ENCODE measurements around the gene URB2. TPM values are rescaled to one million over a fixed set of nuclear protein-coding genes. Genes with fewer than 3 reads are reported as not detected.

Gene URB2
- total RNA-seq, 2 experiments from 2014 or later: 10.6 to 10.9 TPM

- Mint-ChIP-seq H3K36me3 (peaks cover 8% of the 10 kb centered on the region), H3K27ac (no peak overlapping the region), H3K27me3 (no peaks in the 10 kb centered on the region), H3K4me1 (peaks cover 2% of the 10 kb centered on the region), H3K9me3 (no peaks in the 10 kb centered on the region), H3K4me3 (no peak overlapping the region)
- ATAC-seq (ENCODE audit: low read depth): no peak
- DNase-seq: no peak
- POLR2A ChIA-PET: no interaction called here
Measured at GRCh38 chr1:229643996-229644745, 18.1 kb downstream of the URB2 start.

DNA sequence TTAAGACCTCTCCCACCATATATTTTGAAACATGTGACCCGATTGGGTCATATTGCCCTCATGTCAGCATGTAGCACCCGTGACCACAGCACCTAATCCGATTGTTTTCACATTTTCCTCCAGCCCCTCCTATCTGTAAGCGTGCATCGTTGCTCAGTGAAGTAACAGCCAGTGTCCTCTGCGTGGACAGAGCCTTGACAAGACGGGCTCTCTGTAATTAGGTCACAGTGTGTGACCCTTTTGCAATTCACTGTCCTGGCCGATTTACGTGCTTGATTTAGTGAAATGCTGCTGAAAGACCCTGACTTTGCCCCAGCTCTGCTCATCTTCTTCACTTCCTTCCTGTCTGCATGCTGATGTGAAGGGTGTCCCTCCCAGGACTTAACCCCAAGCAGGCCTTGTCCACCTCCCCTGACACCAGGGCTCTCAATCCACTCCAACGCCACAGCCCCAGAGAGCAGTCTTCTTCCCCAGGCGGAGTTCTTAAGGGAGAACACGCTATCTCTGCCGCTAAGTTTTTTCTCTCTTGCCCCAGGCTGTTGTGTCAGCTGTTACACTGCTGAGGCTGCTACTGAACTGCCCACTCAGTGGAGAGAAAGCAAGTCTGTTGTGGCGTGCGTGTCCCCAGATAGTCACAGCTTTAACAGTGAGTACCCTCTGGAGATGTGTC is 19.4 kb downstream of the URB2 start:
- no peaks in the 10 kb centered on the region for H3K27me3 Mint-ChIP-seq
- no peak overlapping the region for H3K4me3 Mint-ChIP-seq
- ATAC-seq (ENCODE audit: low read depth) (no peak), DNase-seq (no peak)
- POLR2A ChIA-PET: no interaction called here
- no peaks in the 10 kb centered on the region for H3K9me3 Mint-ChIP-seq
- H3K4me1 Mint-ChIP-seq: peaks cover 2% of the 10 kb centered on the region
- H3K27ac Mint-ChIP-seq: no peak overlapping the region
- H3K36me3 Mint-ChIP-seq: peaks cover 8% of the 10 kb centered on the region

DNA sequence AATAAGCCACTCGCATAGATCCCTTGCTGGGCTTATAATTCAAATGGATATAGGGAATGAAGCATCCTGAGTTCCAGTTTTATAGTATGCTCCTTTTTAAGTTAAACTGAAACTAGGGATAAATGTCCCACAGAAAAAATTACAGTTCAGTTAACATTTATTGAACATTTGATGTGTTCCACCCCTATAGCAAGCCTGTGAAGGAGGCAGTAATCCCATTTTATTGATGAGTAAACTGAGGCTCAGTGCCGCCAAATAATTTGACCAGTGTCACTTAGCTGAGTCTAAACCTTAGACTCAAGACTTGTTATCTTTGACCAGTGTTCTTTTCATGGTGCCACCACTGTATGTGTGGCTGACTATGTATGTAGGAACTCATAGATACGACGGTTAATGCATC is 22.4 kb downstream of the URB2 start:
- Mint-ChIP-seq H3K4me3 (no peak overlapping the region), H3K4me1 (peaks cover 2% of the 10 kb centered on the region), H3K27ac (no peak overlapping the region), H3K36me3 (peaks cover 8% of the 10 kb centered on the region), H3K27me3 (no peaks in the 10 kb centered on the region), H3K9me3 (no peaks in the 10 kb centered on the region)
- POLR2A ChIA-PET: no interaction called here
- ATAC-seq (ENCODE audit: low read depth): no peak
- no peak for DNase-seq

DNA sequence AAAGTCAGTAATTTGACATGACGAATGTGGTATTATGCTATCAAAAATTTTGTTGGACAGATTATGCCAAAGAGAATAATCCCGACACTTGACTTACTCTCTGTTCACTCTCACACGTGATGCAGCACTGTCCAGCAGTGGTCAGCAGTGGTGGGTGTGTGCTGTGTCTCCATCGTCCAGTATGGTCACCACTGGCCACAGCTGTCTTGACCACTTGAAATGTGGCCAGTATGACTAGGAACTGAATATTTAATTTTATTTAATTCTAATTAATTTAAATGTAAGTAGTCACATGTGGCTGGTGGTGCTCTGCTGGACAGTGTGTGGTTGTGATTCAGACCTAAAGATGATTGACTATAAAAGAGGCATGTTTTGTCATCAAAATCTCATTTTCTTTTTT is 24.0 kb downstream of the URB2 start:
- Mint-ChIP-seq H3K36me3 (peaks cover 7% of the 10 kb centered on the region), H3K27me3 (no peaks in the 10 kb centered on the region), H3K4me3 (no peak overlapping the region), H3K27ac (no peak overlapping the region), H3K9me3 (no peaks in the 10 kb centered on the region), H3K4me1 (no peaks in the 10 kb centered on the region)
- DNase-seq (no peak), ATAC-seq (ENCODE audit: low read depth) (no peak)
- POLR2A ChIA-PET: no interaction called here

DNA sequence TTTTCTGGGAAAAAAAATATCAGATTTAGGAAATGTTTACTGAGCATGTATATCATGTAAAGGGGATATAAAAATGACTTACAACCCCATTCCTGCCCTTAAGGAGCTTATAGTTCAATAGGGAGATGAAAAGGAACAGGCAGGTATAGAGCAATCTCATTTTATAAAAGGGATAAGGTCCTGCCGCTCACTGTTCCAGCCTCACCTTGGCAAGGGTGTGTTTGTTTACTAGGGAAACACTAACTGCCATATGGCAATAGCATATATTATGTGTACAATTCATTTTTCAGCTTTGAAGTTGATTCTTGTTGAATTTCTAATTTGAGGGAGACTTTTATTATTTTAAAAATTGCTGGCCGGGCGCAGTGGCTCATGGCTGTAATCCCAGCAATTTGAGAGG is 25.5 kb downstream of the URB2 start:
- Mint-ChIP-seq H3K9me3 (no peaks in the 10 kb centered on the region), H3K36me3 (peaks cover 5% of the 10 kb centered on the region), H3K4me3 (no peak overlapping the region), H3K4me1 (no peaks in the 10 kb centered on the region), H3K27me3 (no peaks in the 10 kb centered on the region), H3K27ac (no peak overlapping the region)
- ATAC-seq (ENCODE audit: low read depth) (no peak), DNase-seq (no peak)
- POLR2A ChIA-PET: no interaction called here

- Mint-ChIP-seq H3K36me3 (peaks cover 4% of the 10 kb centered on the region), H3K27me3 (no peaks in the 10 kb centered on the region), H3K9me3 (no peaks in the 10 kb centered on the region), H3K27ac (no peak overlapping the region), H3K4me3 (no peak overlapping the region), H3K4me1 (peaks cover 5% of the 10 kb centered on the region)
- no peak for ATAC-seq (ENCODE audit: low read depth)
- POLR2A ChIA-PET: no interaction called here
- no peak for DNase-seq
Measured at GRCh38 chr1:229653420-229653819, 27.4 kb downstream of the URB2 start.

- POLR2A ChIA-PET: no interaction called here
Measured at GRCh38 chr1:229655781-229656180, 29.7 kb downstream of the URB2 start.

DNA sequence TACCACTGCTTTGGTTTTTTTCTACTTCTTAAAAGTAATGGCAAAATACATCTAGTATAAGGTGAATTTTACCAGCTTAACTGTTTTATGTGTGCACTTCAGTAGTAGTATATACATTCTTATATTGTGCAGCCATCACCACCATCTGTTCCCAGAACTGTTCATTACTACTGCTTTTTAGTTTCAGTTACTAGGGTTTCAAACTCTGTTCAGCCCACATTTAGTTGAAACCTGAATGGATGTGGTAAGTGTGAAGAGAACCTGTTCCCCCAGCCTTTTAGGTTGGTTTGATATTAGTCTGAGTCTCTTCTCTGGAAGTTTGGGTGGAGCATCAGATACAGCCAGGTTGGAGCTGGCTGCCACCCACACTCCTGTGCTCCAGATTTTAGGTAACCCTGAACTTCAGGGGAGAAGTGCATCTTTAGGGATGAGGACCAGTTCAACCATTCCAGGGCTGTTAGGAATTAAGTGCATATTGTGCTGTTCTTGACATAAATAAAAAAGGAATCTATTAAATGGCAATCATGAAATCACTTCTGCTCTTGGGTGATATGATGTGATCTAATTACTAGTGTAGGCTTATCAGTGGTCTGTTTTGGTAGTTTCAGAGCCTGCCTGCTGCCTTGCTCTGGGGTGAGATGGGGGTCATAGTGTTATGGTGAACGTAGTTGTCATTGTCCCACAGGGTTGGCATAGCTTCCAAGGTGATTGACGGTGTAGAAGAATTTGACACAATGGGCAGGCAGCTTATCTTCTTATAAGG is 32.1 kb downstream of the URB2 start:
- peak; percentile 39 for ATAC-seq (ENCODE audit: low read depth)

More at GRCh38 chr1:229655781-229656180, 29.7 kb downstream of the URB2 start:
- ATAC-seq (ENCODE audit: low read depth) (no peak), DNase-seq (no peak)
- Mint-ChIP-seq H3K27ac (no peak overlapping the region), H3K4me3 (no peak overlapping the region), H3K9me3 (no peaks in the 10 kb centered on the region), H3K36me3 (peaks cover 1% of the 10 kb centered on the region), H3K4me1 (peaks cover 5% of the 10 kb centered on the region), H3K27me3 (no peaks in the 10 kb centered on the region)

GRCh38 chr1:229661022-229661877 is 35.2 kb downstream of the URB2 start:
- H3K4me1 Mint-ChIP-seq: peaks cover 8% of the 10 kb centered on the region
- DNase-seq (peak; percentile 77), ATAC-seq (ENCODE audit: low read depth) (peak; percentile 64)
- H3K27me3 Mint-ChIP-seq: no peaks in the 10 kb centered on the region
- peaks cover 5% of the 10 kb centered on the region for H3K36me3 Mint-ChIP-seq
- H3K27ac Mint-ChIP-seq: no peak overlapping the region
- H3K4me3 Mint-ChIP-seq: no peak overlapping the region
- POLR2A ChIA-PET: no interaction called here
- H3K9me3 Mint-ChIP-seq: no peaks in the 10 kb centered on the region

More for the DNA sequence above, 32.1 kb downstream of the URB2 start:
- H3K36me3 Mint-ChIP-seq: peaks cover 5% of the 10 kb centered on the region
- peaks cover 8% of the 10 kb centered on the region for H3K4me1 Mint-ChIP-seq
- H3K27ac Mint-ChIP-seq: no peak overlapping the region
- DNase-seq: no peak
- H3K9me3 Mint-ChIP-seq: no peaks in the 10 kb centered on the region
- POLR2A ChIA-PET: no interaction called here
- no peaks in the 10 kb centered on the region for H3K27me3 Mint-ChIP-seq
- no peak overlapping the region for H3K4me3 Mint-ChIP-seq

DNA sequence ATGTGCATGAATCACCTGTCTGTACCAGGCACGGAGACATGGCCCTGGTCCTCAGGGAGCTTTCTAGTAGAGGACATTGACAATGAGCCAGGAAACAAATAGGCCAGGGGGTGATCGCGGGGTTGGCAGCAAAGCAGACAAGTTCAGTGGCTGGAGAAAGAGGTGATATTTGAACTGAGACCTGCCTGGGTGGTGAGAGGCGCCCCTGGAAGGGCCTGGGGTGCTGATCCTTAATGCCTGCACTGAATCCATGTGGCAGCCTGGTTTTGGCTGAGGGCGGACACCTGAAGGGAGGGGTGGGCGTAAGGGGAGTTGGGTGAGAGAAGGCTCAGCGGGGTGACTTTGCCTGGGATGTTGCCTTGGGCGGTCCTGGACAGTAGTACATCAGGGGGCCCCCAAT is 35.9 kb downstream of the URB2 start:
- Mint-ChIP-seq H3K4me3 (no peak overlapping the region), H3K4me1 (peaks cover 8% of the 10 kb centered on the region), H3K9me3 (no peaks in the 10 kb centered on the region), H3K27me3 (no peaks in the 10 kb centered on the region), H3K36me3 (peaks cover 5% of the 10 kb centered on the region), H3K27ac (no peak overlapping the region)
- DNase-seq (no peak), ATAC-seq (ENCODE audit: low read depth) (no peak)
- POLR2A ChIA-PET: no interaction called here

DNA sequence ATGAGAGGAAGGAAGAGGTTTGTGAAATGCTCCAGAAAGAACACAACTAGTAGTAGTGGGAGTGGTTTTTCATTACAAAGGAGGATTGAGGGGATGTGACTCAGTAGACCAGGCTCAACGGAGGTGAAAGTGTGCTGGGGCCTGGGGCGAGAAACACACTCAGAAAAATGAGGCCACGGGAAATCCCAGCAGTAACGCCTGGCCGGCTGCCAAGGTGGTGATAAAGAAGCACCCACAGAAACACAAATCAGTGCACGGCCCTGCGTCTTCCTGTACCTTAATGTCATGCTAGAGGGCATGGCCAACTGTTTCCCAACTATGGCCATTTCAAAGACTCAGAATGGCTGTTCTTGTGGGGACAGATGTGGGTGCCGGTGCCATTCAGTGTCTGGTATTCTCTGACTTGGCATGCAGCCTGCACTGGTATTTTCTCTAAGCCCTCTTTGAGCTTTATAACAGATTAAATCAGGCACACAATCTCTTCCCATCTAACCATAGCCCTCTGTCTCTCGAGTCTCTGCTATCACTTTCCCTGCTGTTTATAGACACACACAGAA is 38.2 kb downstream of the URB2 start:
- no peak overlapping the region for H3K27ac Mint-ChIP-seq
- POLR2A ChIA-PET: no interaction called here

DNA sequence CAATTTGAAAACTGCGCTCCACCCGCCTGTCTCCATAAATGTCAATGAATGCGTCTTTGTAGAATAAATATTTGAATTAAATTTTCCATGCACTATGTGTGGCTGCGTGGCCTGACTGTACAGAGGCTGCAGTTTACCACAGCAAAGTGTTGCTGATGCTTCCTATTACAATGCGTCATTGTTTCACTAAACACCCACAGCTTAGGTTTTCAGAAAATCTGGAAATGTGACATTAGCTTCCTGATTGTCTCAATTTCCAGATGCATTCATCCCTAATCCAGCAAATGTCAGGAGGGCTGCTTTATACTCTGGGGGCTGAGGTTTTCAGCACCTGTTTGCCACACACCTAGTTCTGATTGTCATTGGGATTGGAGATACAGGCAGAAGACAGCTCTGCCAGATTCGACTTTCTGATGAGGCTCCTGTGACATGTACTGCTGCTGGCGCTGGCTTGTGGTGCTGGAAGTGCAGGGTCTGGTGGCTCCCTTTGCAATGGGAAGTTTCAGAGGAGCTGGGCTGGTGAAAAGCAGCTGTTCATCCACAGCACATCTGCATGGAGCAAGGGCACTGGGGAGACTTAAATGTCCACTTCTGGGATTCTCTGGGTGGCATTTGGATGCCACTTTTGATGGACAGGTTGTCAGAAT is 40.0 kb downstream of the URB2 start:
- peaks cover 15% of the 10 kb centered on the region for H3K36me3 Mint-ChIP-seq
- POLR2A ChIA-PET: no interaction called here
- H3K27me3 Mint-ChIP-seq: no peaks in the 10 kb centered on the region
- H3K4me1 Mint-ChIP-seq: peaks cover 3% of the 10 kb centered on the region
- no peaks in the 10 kb centered on the region for H3K9me3 Mint-ChIP-seq
- no peak overlapping the region for H3K4me3 Mint-ChIP-seq
- ATAC-seq (ENCODE audit: low read depth): no peak
- H3K27ac Mint-ChIP-seq: no peak overlapping the region
- DNase-seq: no peak

More for the DNA sequence above, 38.2 kb downstream of the URB2 start:
- Mint-ChIP-seq H3K9me3 (no peaks in the 10 kb centered on the region), H3K4me1 (peaks cover 3% of the 10 kb centered on the region), H3K4me3 (no peak overlapping the region), H3K27me3 (no peaks in the 10 kb centered on the region), H3K36me3 (peaks cover 12% of the 10 kb centered on the region)
- ATAC-seq (ENCODE audit: low read depth) (peak; percentile 52), DNase-seq (peak; percentile 54)
